Measurements from ENCODE around the gene TCF21. TPM values are rescaled to one million over a fixed set of nuclear protein-coding genes. Genes with fewer than 3 reads are reported as not detected.

TCF21 gene
- total RNA-seq, 1 experiment from 2014 or later = not detected

- no peak for DNase-seq
- CTCF ChIA-PET = no interaction called here
- POLR2A ChIA-PET = no interaction called here
- H3K27me3 ChIP-seq (replicated peaks; ENCODE audit: control insufficient read depth, insufficient read depth, low read length) = no peaks in the 10 kb centered on the region
- no peaks in the 10 kb centered on the region for H3K4me1 Mint-ChIP-seq (ENCODE audit: low read depth, unreplicated experiment)
- no TSS peak for BruUV-seq (replicated peaks)
- no peaks in the 10 kb centered on the region for H3K36me3 ChIP-seq (ENCODE audit: control insufficient read depth, insufficient read depth, low read length)
- peaks cover 11% of the 10 kb centered on the region for H3K27me3 Mint-ChIP-seq (ENCODE audit: insufficient read depth, unreplicated experiment)
- no peaks in the 10 kb centered on the region for H3K4me1 ChIP-seq
- H3K36me3 Mint-ChIP-seq (ENCODE audit: insufficient read depth, unreplicated experiment) = no peaks in the 10 kb centered on the region
- intact Hi-C loops (cut with micrococcal nuclease; ENCODE audit: unreplicated experiment) = no loop called here
- TF ChIP-seq, protein P1, sequence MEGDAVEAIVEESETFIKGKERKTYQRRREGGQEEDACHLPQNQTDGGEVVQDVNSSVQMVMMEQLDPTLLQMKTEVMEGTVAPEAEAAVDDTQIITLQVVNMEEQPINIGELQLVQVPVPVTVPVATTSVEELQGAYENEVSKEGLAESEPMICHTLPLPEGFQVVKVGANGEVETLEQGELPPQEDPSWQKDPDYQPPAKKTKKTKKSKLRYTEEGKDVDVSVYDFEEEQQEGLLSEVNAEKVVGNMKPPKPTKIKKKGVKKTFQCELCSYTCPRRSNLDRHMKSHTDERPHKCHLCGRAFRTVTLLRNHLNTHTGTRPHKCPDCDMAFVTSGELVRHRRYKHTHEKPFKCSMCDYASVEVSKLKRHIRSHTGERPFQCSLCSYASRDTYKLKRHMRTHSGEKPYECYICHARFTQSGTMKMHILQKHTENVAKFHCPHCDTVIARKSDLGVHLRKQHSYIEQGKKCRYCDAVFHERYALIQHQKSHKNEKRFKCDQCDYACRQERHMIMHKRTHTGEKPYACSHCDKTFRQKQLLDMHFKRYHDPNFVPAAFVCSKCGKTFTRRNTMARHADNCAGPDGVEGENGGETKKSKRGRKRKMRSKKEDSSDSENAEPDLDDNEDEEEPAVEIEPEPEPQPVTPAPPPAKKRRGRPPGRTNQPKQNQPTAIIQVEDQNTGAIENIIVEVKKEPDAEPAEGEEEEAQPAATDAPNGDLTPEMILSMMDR (IDR thresholded peaks at IDR 0.05; ENCODE audit: insufficient read depth in 1 of 2, low read depth in 1 of 2, low read length in 1 of 2, severe bottlenecking in 1 of 2, unreplicated experiment in 1 of 2) = no peak
- H3K4me3 Mint-ChIP-seq (ENCODE audit: unreplicated experiment) = no peak overlapping the region
- H3K27ac Mint-ChIP-seq (ENCODE audit: unreplicated experiment) = no peak overlapping the region
- no peaks in the 10 kb centered on the region for H3K9me3 ChIP-seq
- H3K9me3 Mint-ChIP-seq (ENCODE audit: unreplicated experiment) = peaks cover 8% of the 10 kb centered on the region
- H3K4me3 ChIP-seq (ENCODE audit: low read depth, low read length) = no peak overlapping the region
These were observed 29.5 kb downstream of the TCF21 start for GRCh38 chr6:133918208-133918930.

DNA sequence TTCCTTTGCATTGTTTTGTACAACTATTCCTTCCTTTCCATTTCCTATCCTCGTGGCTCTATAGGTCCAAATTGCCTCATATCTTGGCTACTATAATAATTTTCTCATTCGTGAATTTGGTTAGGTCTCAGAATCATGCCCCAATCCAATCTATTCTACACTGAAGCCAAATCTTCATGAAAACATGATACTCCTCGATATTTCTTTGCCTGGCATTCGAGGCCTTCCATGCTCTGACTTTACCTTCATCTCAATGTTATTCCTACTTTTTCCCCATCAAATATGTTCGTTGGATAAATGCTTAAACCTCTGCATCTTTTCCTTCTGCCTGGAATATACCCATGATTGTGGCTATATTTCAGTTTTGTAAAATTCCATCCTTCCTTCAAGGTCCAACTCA is 30.4 kb downstream of the TCF21 start:
- Mint-ChIP-seq H3K27ac (ENCODE audit: unreplicated experiment) (no peak overlapping the region), H3K36me3 (ENCODE audit: insufficient read depth, unreplicated experiment) (no peaks in the 10 kb centered on the region), H3K4me1 (ENCODE audit: low read depth, unreplicated experiment) (no peaks in the 10 kb centered on the region), H3K9me3 (ENCODE audit: unreplicated experiment) (no peaks in the 10 kb centered on the region), H3K4me3 (ENCODE audit: unreplicated experiment) (no peak overlapping the region), H3K27me3 (ENCODE audit: insufficient read depth, unreplicated experiment) (peaks cover 8% of the 10 kb centered on the region)
- TF ChIP-seq, protein P1 (IDR thresholded peaks at IDR 0.05; ENCODE audit: insufficient read depth in 1 of 2, low read depth in 1 of 2, low read length in 1 of 2, severe bottlenecking in 1 of 2, unreplicated experiment in 1 of 2) = no peak
- DNase-seq = no peak
- intact Hi-C loops (cut with micrococcal nuclease; ENCODE audit: unreplicated experiment) = no loop called here
- no peaks in the 10 kb centered on the region for H3K9me3 ChIP-seq
- ChIA-PET POLR2A (no interaction called here), CTCF (interaction anchor here (0.6 kb wide), 1 partner anchor 525 kb away, joined by 3 read pairs; no protein-coding TSS in a partner anchor)
- no peaks in the 10 kb centered on the region for H3K4me1 ChIP-seq
- H3K36me3 ChIP-seq (ENCODE audit: control insufficient read depth, insufficient read depth, low read length) = no peaks in the 10 kb centered on the region
- BruUV-seq (replicated peaks) = no TSS peak
- H3K4me3 ChIP-seq (ENCODE audit: low read depth, low read length) = no peak overlapping the region
- H3K27me3 ChIP-seq (replicated peaks; ENCODE audit: control insufficient read depth, insufficient read depth, low read length) = no peaks in the 10 kb centered on the region

DNA sequence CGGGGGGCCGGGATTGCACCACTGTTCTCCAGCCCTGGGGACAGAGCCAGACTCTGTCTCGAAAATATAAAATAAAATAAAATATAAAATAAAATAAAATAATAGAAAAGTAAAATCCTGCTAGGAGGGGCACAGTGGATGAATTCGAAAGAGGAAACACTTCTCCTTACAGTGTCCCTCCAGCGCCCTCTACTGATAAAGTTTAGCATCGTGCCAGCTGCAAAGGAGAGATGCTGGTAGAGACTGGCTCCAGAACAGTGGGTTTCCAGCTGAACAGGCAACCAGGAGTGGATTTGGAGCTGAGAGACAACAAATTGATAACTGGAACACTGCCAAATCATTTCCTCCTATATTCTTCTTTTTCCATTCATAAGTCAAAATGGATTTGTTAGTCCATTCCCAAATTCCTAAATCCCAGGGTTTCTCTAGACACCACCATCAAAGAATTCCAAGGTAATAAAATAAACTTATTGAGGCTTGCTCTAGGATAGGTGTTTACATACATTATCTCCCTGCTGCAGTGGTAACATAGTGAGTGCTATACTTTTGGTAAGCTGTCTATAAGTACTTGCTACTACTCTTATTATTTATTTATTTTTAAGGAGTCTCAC is 32.4 kb downstream of the TCF21 start:
- peaks cover 10% of the 10 kb centered on the region for H3K27me3 Mint-ChIP-seq (ENCODE audit: insufficient read depth, unreplicated experiment)
- H3K4me3 Mint-ChIP-seq (ENCODE audit: unreplicated experiment) = no peak overlapping the region
- no peaks in the 10 kb centered on the region for H3K36me3 Mint-ChIP-seq (ENCODE audit: insufficient read depth, unreplicated experiment)
- peak; percentile 76 to 78 for DNase-seq
- no peaks in the 10 kb centered on the region for H3K4me1 Mint-ChIP-seq (ENCODE audit: low read depth, unreplicated experiment)
- Histone ChIP-seq H3K4me1 (no peaks in the 10 kb centered on the region), H3K36me3 (ENCODE audit: control insufficient read depth, insufficient read depth, low read length) (no peaks in the 10 kb centered on the region), H3K27me3 (replicated peaks; ENCODE audit: control insufficient read depth, insufficient read depth, low read length) (no peaks in the 10 kb centered on the region), H3K4me3 (ENCODE audit: low read depth, low read length) (no peak overlapping the region), H3K9me3 (no peaks in the 10 kb centered on the region)
- BruUV-seq (replicated peaks) = no TSS peak
- no peak overlapping the region for H3K27ac Mint-ChIP-seq (ENCODE audit: unreplicated experiment)
- ChIA-PET POLR2A (no interaction called here), CTCF (interaction anchor here (0.6 to 5.7 kb wide), 3 partner anchors 84 to 352 kb away, joined by 5 to 97 read pairs (median 6); no protein-coding TSS in a partner anchor)
- no peaks in the 10 kb centered on the region for H3K9me3 Mint-ChIP-seq (ENCODE audit: unreplicated experiment)
- TF ChIP-seq, protein P1 (IDR thresholded peaks at IDR 0.05; ENCODE audit: insufficient read depth in 1 of 2, low read depth in 1 of 2, low read length in 1 of 2, severe bottlenecking in 1 of 2, unreplicated experiment in 1 of 2) = peak; percentile 55 to 65
- intact Hi-C loops (cut with micrococcal nuclease; ENCODE audit: unreplicated experiment) = loop anchor here (1.0 to 10.0 kb wide), 2 partner anchors 352 to 1023 kb away; no protein-coding TSS in a partner anchor

All from Caco-2 (cell line).